Endothelial cell of umbilical vein (primary cell): ENCODE results near the gene RBP5. TPM values are rescaled to one million over a fixed set of nuclear protein-coding genes. Genes with fewer than 3 reads are reported as not detected.

Source experiments
- BruUV-seq: library from RNA; stranded (reverse); fragments of 400-500 nt; replicated peaks from 2 replicates; lab custom pipeline; 2021; lab: Mats Ljungman, UMichigan
- CTCF ChIA-PET: fragments of 300-600, 350-600 bp; sonication (Branson Sonifier 250); formaldehyde crosslinking; loops from one replicate; lab custom pipeline; 2021; ENCODE audit warnings: antibody characterized with exemption, inconsistent platforms; lab: Charles Lee
- POLR2A ChIA-PET: fragments of 300-600, 350-600 bp; sonication (Branson Sonifier 250); formaldehyde crosslinking; loops from one replicate; lab custom pipeline; 2021; ENCODE audit warnings: antibody characterized with exemption, inconsistent platforms; lab: Charles Lee
- DNase-seq: peaks from one replicate; pipeline ENCODE4 v3.0.0-alpha.2; 2011; ENCODE audit warnings: low read depth, low spot score
- FAIRE-seq: peaks from 2 replicates; lab custom pipeline; 2011; peaks lifted over from hg19 to GRCh38; lab: Jason Lieb, UNC
- H2AFZ ChIP-seq: 2 replicates; pipeline ENCODE4 v1.6.0; 2012; ENCODE audit warnings: low read depth, low read length, control low read depth, inconsistent platforms
- H3K27ac ChIP-seq: 2 replicates; pipeline ENCODE4 v1.5.1; 2011; ENCODE audit warnings: low read depth, mild to moderate bottlenecking, control low read depth, low read length, moderate library complexity; ENCODE audit not compliant: insufficient read depth
- H3K27me3 ChIP-seq, 2 experiments: 2 replicates each; pipeline versions ENCODE4 v1.6.0 to v1.6.1; 2011; ENCODE audit warnings: low read length in 2 of 2, mixed read lengths in 1 of 2; ENCODE audit not compliant: control insufficient read depth in 2 of 2, insufficient read depth in 2 of 2
- H3K36me3 ChIP-seq, 2 experiments: 2 replicates in 1 of 2; 3 replicates in 1 of 2; pipeline ENCODE4 v1.5.1; 2011; ENCODE audit warnings: low read length in 2 of 2, mild to moderate bottlenecking in 1 of 2, moderate library complexity in 1 of 2; ENCODE audit not compliant: control insufficient read depth in 2 of 2, insufficient read depth in 2 of 2; ENCODE audit errors: extremely low read depth in 1 of 2
- H3K4me1 ChIP-seq: 3 replicates; pipeline ENCODE4 v1.5.1; 2011; ENCODE audit warnings: mild to moderate bottlenecking, low read length; ENCODE audit not compliant: control insufficient read depth, insufficient read depth; ENCODE audit errors: extremely low read depth
- H3K4me2 ChIP-seq: 2 replicates; pipeline ENCODE4 v1.6.1; 2011; ENCODE audit warnings: low read length, control low read depth, mixed read lengths; ENCODE audit not compliant: insufficient read depth
- H3K4me3 ChIP-seq, 3 experiments: fragments of 200-600 bp in 1 of 3; sonication (generic), shearing (Covaris generic) in 1 of 3; replicated peaks in 1 of 3; 2 replicates each; pipeline ENCODE4 v1.5.1; 2011 to 2016; ENCODE audit warnings: control low read depth in 3 of 3, low read length in 3 of 3, mild to moderate bottlenecking in 2 of 3, inconsistent platforms in 1 of 3, low read depth in 1 of 3, moderate library complexity in 1 of 3; ENCODE audit not compliant: insufficient read depth in 1 of 3
- H3K79me2 ChIP-seq: 2 replicates; pipeline ENCODE4 v1.6.0; 2012; ENCODE audit warnings: low read length, inconsistent platforms; ENCODE audit not compliant: control insufficient read depth, insufficient read depth
- H3K9ac ChIP-seq: replicated peaks from 2 replicates; pipeline ENCODE3; 2011; ENCODE audit warnings: low read length, control low read depth; ENCODE audit not compliant: insufficient read depth; ENCODE audit errors: extremely low read depth
- H3K9me1 ChIP-seq: replicated peaks from 3 replicates; pipeline ENCODE4 v1.6.0; 2011; ENCODE audit warnings: mild to moderate bottlenecking, low read length; ENCODE audit not compliant: control insufficient read depth, insufficient read depth; ENCODE audit errors: extremely low read depth
- H3K9me3 ChIP-seq: replicated peaks from 2 replicates; pipeline ENCODE4 v1.5.1; 2012; ENCODE audit warnings: low read length, inconsistent platforms; ENCODE audit not compliant: control insufficient read depth, insufficient read depth
- H4K20me1 ChIP-seq: replicated peaks from 2 replicates; pipeline ENCODE3; 2011; ENCODE audit warnings: mild to moderate bottlenecking, low read length; ENCODE audit not compliant: control insufficient read depth, insufficient read depth; ENCODE audit errors: extremely low read depth
- CTCF ChIP-seq, 2 donors: IDR thresholded peaks; 1 replicate in 1 of 2; 2 replicates in 1 of 2; pipeline ENCODE4 v1.5.1; 2011; ENCODE audit warnings: low read length in 2 of 2, mild to moderate bottlenecking in 2 of 2, moderate library complexity in 2 of 2, control low read depth in 1 of 2, inconsistent platforms in 1 of 2, low read depth in 1 of 2; ENCODE audit not compliant: insufficient read depth in 1 of 2; ENCODE audit errors: extremely low read depth in 1 of 2
- EZH2 ChIP-seq: IDR thresholded peaks from 2 replicates; pipeline ENCODE4 v1.6.1; 2012; ENCODE audit warnings: borderline replicate concordance, low read depth, mild to moderate bottlenecking, moderate library complexity, low read length, inconsistent platforms; ENCODE audit not compliant: severe bottlenecking
- FOS ChIP-seq: IDR thresholded peaks from 2 replicates; pipeline ENCODE4 v1.6.1; 2011; ENCODE audit warnings: mild to moderate bottlenecking, low read length, moderate library complexity, borderline replicate concordance; ENCODE audit not compliant: insufficient read depth
- GATA2 ChIP-seq: IDR thresholded peaks from 2 replicates; pipeline ENCODE4 v1.7.0; 2011; ENCODE audit warnings: low read depth, mild to moderate bottlenecking, moderate library complexity, mixed read lengths, low read length; ENCODE audit not compliant: insufficient read length, insufficient read depth
- JUN ChIP-seq: IDR thresholded peaks from 2 replicates; pipeline ENCODE4 v1.6.1; 2011; ENCODE audit warnings: borderline replicate concordance, low read depth; ENCODE audit not compliant: insufficient read length, insufficient read depth
- MAX ChIP-seq: IDR thresholded peaks from 2 replicates; pipeline ENCODE4 v1.6.1; 2011; ENCODE audit not compliant: insufficient read depth, insufficient read length
- MYC ChIP-seq: IDR thresholded peaks from one replicate; pipeline ENCODE4 v1.6.1; 2011; ENCODE audit warnings: mild to moderate bottlenecking, low read depth, low read length
- POLR2A ChIP-seq: IDR thresholded peaks from 2 replicates; pipeline ENCODE4 v1.6.1; 2012; ENCODE audit warnings: low read depth, mild to moderate bottlenecking, control low read depth, low read length
- POLR2AphosphoS5 ChIP-seq: IDR thresholded peaks from 2 replicates; pipeline ENCODE4 v1.6.1; 2012; ENCODE audit warnings: low read depth, mild to moderate bottlenecking, control low read depth, low read length, moderate library complexity; ENCODE audit not compliant: insufficient read depth
- dilution Hi-C: fragments of 300-500 bp; cut with MboI; formaldehyde crosslinking; loops from one replicate; pipeline ENCODE4 v1.15.0; 2019; ENCODE audit warnings: low sequenced_read_pairs; ENCODE audit not compliant: extremely low pct_ligation_motif_present
- intact Hi-C: fragments of 100-400 bp; cut with micrococcal nuclease; formaldehyde crosslinking; loops from one replicate; pipeline ENCODE4 v1.10.0; 2022
- polyA plus RNA-seq, 4 experiments: library from polyadenylated mRNA; depleted of rRNA in 3 of 4; stranded (reverse) in 3 of 4; unstranded in 1 of 4; fragments of >200 nt; gene quantifications; 2 replicates each; pipeline versions ENCODE4 v1.2.1 to v1.2.3, GENCODE V29; 2011 to 2012; ENCODE audit warnings: missing spikeins in 1 of 4
- total RNA-seq: library from RNA; stranded (reverse); gene quantifications from 2 replicates; pipeline ENCODE4 v1.2.3, GENCODE V29; 2021

RBP5 gene
- total and polyA plus RNA-seq, 2 donors (not counting 3 experiments of a cell fraction or from before 2014, with no cell fraction given), result 0.12 TPM; not detected in 1

- no peaks in the 10 kb centered on the region for H4K20me1 ChIP-seq
- no peak overlapping the region for H3K27ac ChIP-seq
- H3K4me1 ChIP-seq, result no peaks in the 10 kb centered on the region
- H3K79me2 ChIP-seq, result no peaks in the 10 kb centered on the region
- H3K4me3 ChIP-seq, result no peak overlapping the region
- no peaks in the 10 kb centered on the region for H3K9me3 ChIP-seq
- CTCF ChIA-PET, result no interaction called here
- DNase-seq, result no peak
- POLR2A ChIA-PET, result no interaction called here
- dilution Hi-C loops, result no loop called here
- H2AFZ ChIP-seq, result no peak overlapping the region
- H3K27me3 ChIP-seq, result peaks cover 2 to 22% of the 10 kb centered on the region in 2 experiments
- H3K9me1 ChIP-seq, result no peaks in the 10 kb centered on the region
- H3K36me3 ChIP-seq, result no peaks in the 10 kb centered on the region
- no peak for FAIRE-seq
- TF ChIP-seq GATA2 (no peak), JUN (no peak), CTCF (IDR thresholded peaks at IDR 0.05; ENCODE audit: extremely low read depth in 1 of 2, insufficient read depth in 1 of 2, low read depth in 1 of 2, low read length in 2 of 2) (no peak), EZH2 (no peak), MYC (no peak), FOS (no peak), MAX (no peak), POLR2A (no peak), POLR2AphosphoS5 (no peak)
- BruUV-seq, result no TSS peak
- no peak overlapping the region for H3K9ac ChIP-seq
- no peak overlapping the region for H3K4me2 ChIP-seq
- intact Hi-C loops, result no loop called here
Measured at GRCh38 chr12:7171854-7172253, 43.2 kb upstream of the RBP5 start.
